Large intestine (tissue), 3 donors: ENCODE measurements around the gene MRPL49. TPM values are rescaled to one million over a fixed set of nuclear protein-coding genes. Genes with fewer than 3 reads are reported as not detected.
"Not testable (repeated sequence)": the region's sequence is repeated elsewhere in the genome, so short reads cannot be mapped to it uniquely, and the experiment has no call there.

ENCODE experiments used
- DNase-seq, 2 donors: peaks; one replicate each; pipeline versions ENCODE4 v3.0.0 to v3.0.0-alpha.2; 2013
- H3K27ac ChIP-seq: one replicate; pipeline ENCODE4 v1.5.1; 2013; ENCODE audit warnings: low read length
- H3K27me3 ChIP-seq: 2 replicates; pipeline ENCODE4 v1.6.1; 2013; ENCODE audit warnings: low read length; ENCODE audit not compliant: control insufficient read depth, insufficient read depth
- H3K36me3 ChIP-seq: 2 replicates; pipeline ENCODE4 v1.6.1; 2013; ENCODE audit warnings: low read length; ENCODE audit not compliant: control insufficient read depth, insufficient read depth
- H3K4me1 ChIP-seq: one replicate; pipeline ENCODE4 v1.6.1; 2013; ENCODE audit warnings: low read length; ENCODE audit not compliant: control insufficient read depth, insufficient read depth
- H3K4me3 ChIP-seq: one replicate; pipeline ENCODE4 v1.5.1; 2013; ENCODE audit warnings: low read length
- H3K9me3 ChIP-seq: one replicate; pipeline ENCODE4 v1.6.1; 2013; ENCODE audit warnings: mild to moderate bottlenecking, low read depth, low read length, moderate library complexity; ENCODE audit not compliant: control insufficient read depth
- WGBS: methylation state at CpG from one replicate; pipeline ENCODE4 v1.1.5; 2013; ENCODE audit warnings: low lambda C conversion rate; ENCODE audit not compliant: insufficient coverage; 5-methylcytosine and 5-hydroxymethylcytosine counted together
- polyA plus RNA-seq: library from polyadenylated mRNA; unstranded; fragments of 120-200 nt; gene quantifications from one replicate; pipeline ENCODE4 v1.2.1, GENCODE V29; 2013

MRPL49 gene
- polyA plus RNA-seq, 1 donor: 35.1 TPM

DNA sequence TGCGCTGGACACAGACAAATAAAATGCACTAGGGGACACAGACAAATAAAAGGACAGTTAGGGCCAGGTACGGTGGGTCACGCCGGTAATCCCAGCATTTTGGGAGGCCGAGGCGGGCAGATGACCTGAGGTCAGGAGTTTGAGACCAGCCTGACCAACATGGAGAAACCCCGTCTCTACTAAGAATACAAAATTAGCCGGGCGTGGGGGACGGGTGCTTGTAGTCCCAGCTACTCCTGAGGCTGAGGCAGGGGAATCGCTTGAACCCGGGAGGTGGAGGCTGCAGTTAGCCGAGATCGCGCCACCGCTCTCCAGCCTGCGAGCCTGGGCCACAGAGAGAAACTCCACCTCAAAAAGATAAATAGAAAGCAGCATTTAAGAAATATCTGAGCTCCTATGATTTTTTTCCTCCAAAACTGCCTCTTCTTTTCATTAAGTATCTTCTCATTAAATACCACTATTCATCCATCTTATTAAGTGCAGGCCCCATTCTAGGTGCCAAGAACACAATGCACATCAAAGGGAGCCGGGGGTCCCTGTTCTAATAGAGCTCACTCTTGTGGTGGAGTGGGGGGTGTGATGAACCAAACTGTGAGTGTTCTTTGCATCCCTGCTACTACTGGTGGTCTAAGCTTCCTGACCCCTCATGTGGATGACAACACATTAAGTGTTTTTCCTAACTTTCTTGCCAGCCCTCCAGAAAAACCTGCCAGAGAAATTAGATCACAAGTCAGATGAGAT lies 3.9 kb upstream of the MRPL49 start:
- no CpG with 5 or more reads among the region's 18 CpGs for WGBS
- no peak for DNase-seq

DNA sequence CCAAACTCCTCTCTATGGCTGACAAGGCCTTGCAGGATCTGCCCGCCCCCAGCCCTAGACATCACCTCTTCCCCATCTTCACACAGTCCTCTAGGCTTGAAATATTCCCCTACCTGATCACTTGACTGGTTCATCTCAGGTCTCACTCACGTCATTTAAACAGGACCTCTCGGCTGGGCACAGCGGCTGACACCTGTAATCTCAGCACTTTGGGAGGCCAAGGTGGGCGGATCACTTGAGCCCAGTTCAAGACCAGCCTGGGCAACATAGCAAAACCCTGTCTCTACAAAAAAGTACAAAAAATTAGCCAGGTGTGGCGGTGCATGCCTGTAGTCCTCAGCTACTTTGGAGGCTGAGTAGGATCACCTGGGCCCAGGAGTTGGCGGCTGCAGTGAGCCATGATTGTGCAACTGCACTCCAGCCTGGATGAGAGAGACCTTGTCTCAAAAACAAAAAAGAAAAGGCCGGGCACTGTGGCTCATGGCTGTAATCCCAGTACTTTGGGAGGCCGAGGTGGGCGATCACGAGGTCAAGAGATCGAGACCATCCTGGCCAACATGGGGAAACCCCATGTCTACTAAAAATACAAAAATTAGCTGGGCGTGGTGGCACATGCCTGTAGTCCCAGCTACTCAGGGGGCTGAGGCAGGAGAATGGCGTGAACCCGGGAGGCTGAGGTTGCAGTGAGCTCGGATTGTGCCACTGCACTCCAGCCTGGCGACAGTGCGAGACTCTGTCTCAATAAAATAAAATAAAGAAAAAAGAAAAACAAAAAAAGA lies 3.0 kb upstream of the MRPL49 start:
- not testable (repeated sequence) for H3K4me3 ChIP-seq, H3K9me3 ChIP-seq, H3K27ac ChIP-seq, DNase-seq, H3K27me3 ChIP-seq
- 100% methylated on average over 3 of the region's 18 CpGs for WGBS
- Histone ChIP-seq H3K4me1 (peaks cover 37% of the 10 kb centered on the region), H3K36me3 (peaks cover 41% of the 10 kb centered on the region)

More for the DNA sequence above, 3.9 kb upstream of the MRPL49 start:
- Histone ChIP-seq H3K9me3 (no peaks in the 10 kb centered on the region), H3K4me1 (peaks cover 43% of the 10 kb centered on the region), H3K4me3 (no peak overlapping the region), H3K27me3 (no peaks in the 10 kb centered on the region), H3K27ac (peak overlapping the region; percentile 53), H3K36me3 (peaks cover 41% of the 10 kb centered on the region)

DNA sequence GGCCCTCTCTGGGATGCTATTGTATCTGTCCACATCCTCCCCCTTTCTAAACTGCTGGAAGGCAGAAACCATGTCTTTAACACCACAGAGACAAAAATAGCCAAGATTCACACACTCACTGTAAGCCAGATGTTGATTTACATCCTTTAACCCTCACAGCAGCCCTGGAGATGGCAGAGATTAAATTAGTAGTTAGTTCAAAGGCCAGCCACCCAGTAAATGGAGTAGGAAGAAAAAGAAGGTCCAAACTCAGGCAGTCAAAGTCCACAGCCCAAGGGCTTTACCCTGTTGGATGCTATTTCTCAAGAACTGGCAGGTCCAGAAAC lies 2.5 kb upstream of the MRPL49 start:
- H3K27me3 ChIP-seq: no peaks in the 10 kb centered on the region
- H3K9me3 ChIP-seq: no peaks in the 10 kb centered on the region
- H3K4me3 ChIP-seq: no peak overlapping the region
- DNase-seq: peak in 1 of 2 donors; percentile 28
- H3K36me3 ChIP-seq: peaks cover 46% of the 10 kb centered on the region
- H3K4me1 ChIP-seq: peaks cover 37% of the 10 kb centered on the region
- H3K27ac ChIP-seq: no peak overlapping the region

DNA sequence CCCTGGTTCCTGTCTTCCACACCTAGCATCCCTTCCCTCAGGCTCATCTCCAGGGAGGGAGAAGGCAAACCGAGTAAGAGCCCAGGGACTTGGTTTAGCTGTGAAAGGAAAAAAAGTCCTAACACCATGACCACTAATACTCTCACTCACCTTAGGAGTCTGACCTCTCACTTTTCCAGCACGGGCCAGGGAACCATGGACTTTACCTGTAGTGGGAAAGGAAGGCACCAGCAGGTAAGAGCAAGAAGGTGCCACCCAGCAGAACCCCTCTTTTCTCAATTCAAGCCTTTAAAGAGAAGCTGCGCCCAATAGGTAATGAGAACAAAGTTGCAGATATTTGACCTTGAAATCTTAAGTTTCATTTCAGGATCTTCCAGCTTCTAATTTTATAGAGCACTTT lies 1.3 kb upstream of the MRPL49 start:
- Histone ChIP-seq H3K36me3 (peaks cover 52% of the 10 kb centered on the region), H3K27me3 (no peaks in the 10 kb centered on the region), H3K4me3 (peak overlapping the region; percentile 88), H3K9me3 (no peaks in the 10 kb centered on the region), H3K4me1 (peaks cover 37% of the 10 kb centered on the region), H3K27ac (peak overlapping the region; percentile 92)
- WGBS: no CpG with 5 or more reads among the region's 3 CpGs
- no peak for DNase-seq

DNA sequence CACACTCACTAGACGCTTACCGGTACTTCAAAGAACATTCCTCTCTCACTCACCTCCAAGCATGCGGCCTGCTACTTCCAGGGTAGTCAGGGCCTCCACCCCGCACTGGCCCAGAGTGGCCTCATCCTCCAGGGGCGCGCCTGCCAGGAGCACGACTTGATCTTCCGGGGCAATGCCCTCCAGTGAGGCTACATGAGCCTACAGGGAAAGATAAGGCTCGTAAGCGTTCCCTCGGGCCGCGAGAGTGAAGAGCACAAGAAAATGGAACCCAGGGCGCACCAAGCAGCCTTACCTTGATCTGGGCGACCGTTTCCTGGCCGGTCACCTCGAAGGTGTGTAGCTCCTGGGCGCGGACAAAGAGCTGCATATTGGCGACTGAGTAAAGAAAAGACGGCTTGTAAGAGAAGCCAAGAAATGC lies 665 bp upstream of the MRPL49 start:
- peak; percentile 83 to 87 for DNase-seq
- Histone ChIP-seq H3K4me1 (peaks cover 30% of the 10 kb centered on the region), H3K9me3 (no peaks in the 10 kb centered on the region), H3K27me3 (no peaks in the 10 kb centered on the region), H3K27ac (peak overlapping the region; percentile 92), H3K36me3 (peaks cover 54% of the 10 kb centered on the region), H3K4me3 (peak overlapping the region; percentile 88)
- WGBS: no CpG with 5 or more reads among the region's 22 CpGs

DNA sequence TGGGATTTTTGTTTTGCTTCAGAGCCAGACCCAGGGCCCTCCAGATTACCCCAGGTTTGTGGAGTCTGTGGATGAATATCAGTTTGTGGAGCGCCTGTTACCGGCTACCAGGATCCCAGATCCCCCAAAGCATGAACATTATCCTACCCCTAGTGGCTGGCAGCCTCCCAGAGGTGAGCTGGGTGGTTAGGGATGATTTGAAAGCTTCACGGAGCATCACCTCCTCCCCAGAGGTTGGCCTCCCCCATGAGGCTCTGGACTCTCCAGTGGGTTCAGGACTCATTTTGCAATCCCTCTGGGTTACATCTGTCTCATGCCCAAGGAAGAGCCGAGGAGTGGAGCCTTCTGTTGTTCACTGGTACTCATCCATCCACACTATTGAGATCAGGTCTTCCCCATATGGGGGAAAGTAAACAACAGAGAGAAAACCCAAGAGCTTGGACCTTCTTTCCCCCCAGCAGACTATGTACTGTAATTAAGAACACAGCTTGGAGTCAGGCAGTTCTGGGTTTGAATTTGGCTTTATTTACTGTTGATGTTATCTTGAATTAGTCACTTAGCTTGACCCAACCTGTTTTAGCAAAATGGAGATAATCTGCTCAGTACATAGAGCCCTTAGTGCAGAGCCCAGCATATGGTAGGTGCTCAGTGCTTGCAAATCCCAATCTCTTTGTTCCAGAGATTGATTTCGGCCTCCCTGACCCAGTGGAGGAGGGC lies 2.5 kb downstream of the MRPL49 start:
- Histone ChIP-seq H3K4me1 (peaks cover 20% of the 10 kb centered on the region), H3K9me3 (no peaks in the 10 kb centered on the region), H3K36me3 (peaks cover 69% of the 10 kb centered on the region), H3K4me3 (no peak overlapping the region), H3K27ac (no peak overlapping the region), H3K27me3 (no peaks in the 10 kb centered on the region)
- no CpG with 5 or more reads among the region's 5 CpGs for WGBS
- no peak for DNase-seq

DNA sequence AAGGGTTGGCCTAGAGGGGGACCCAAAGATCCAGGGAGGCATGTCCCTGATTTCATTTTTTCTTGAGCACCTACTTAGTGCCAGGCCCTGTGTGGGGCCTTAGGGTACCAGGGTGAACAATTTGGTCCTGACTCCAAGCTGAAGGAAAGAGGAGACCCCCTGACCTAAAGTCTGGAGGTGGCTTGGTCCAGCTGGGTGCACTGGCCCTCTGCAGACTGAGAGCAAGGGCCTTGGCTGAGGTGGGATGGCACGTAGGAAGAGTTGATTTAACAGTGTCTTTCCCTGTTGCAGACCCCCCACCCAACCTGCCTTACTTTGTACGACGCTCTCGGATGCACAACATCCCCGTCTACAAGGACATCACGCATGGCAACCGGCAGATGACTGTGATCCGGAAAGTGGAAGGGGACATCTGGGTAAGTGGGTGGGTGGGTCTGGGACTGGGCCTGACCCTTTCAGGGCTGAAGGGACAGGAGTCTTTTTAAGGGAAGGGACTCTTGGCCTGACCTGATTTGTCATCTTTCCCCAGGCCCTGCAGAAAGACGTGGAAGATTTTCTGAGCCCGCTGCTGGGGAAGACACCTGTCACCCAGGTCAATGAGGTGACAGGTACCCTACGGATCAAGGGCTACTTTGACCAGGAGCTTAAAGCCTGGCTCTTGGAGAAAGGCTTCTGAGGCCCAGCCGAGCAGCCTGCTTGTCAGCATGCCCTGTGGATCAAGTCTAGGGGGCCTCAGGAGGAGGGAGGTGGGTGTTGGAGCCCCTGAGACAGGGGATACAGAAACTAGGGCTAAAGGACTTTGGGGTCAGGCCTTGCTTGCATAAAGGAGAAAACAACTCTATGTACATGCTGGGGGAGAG lies 3.3 kb downstream of the MRPL49 start:
- H3K27ac ChIP-seq: no peak overlapping the region
- no peak for DNase-seq
- no peaks in the 10 kb centered on the region for H3K9me3 ChIP-seq
- no peak overlapping the region for H3K4me3 ChIP-seq
- H3K27me3 ChIP-seq: no peaks in the 10 kb centered on the region
- H3K36me3 ChIP-seq: peaks cover 69% of the 10 kb centered on the region
- H3K4me1 ChIP-seq: peaks cover 16% of the 10 kb centered on the region
- no CpG with 5 or more reads among the region's 12 CpGs for WGBS

DNA sequence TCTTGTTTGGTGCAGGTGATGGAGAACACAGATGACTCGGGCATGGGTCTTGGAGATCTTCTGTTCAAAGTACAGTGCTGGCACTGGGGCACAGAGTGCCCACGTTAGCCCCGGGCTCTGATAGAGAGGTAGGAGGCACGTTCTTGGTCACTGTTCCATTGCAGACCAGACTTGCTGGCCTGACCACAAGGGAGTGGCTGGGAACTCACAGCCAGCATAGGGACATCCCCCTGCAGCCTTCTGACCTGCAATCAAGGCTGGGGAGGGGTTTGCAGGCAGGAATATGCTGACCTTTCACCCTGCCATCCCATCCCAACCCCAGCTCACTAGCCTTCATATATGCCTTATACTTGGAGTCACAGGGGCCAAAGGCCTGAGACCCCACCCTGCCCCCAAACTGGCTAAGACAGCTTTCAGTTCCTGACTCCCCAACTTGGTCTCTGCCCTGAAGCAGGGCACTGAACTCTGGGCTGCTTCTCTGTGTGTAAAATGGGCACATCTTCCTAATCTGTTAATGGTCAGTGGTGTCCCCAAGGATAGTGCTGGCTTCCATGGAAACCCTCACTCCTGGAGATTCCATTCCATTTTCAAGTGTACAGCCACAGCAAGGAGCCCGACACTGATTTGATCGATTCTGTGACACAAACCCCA lies 4.6 kb downstream of the MRPL49 start:
- peaks cover 74% of the 10 kb centered on the region for H3K36me3 ChIP-seq
- H3K9me3 ChIP-seq: no peaks in the 10 kb centered on the region
- no peaks in the 10 kb centered on the region for H3K27me3 ChIP-seq
- no peak overlapping the region for H3K27ac ChIP-seq
- WGBS: no CpG with 5 or more reads among the region's 6 CpGs
- H3K4me1 ChIP-seq: peaks cover 6% of the 10 kb centered on the region
- H3K4me3 ChIP-seq: no peak overlapping the region
- no peak for DNase-seq

DNA sequence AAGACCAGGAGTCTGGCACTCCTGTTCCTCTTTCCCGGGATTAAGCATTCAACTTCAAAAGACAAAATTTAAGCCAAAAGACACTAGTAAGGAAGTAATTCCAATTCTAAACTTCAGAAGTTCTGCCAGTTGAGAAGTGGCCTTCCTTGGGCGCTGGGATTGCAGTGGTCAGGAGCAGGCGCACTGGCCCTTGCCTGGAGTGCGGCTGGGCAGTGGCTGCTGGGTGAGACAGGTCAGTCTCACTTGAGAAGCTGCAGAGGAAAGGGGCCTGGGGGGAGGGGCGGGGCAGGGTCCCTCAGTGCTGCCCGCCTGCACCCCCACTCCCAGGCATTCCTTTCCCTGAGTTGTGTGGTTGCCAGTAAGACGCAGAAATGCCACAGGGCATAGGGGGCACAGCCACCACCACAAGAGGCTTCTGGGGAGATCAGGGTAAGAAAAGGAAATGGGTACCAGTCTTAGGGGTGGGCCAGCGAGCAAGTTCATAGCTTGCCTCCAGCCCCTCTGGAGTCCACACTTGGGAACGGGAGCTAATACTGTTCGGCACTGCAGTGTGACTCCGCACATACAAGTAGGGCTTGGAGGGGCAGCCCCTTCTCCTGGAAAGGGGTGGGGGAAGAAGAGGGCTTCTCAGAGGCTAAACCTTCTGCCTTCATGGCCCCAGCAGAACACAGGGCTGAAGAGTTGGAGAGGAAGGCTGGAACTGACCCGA lies 5.5 kb downstream of the MRPL49 start:
- no peaks in the 10 kb centered on the region for H3K27me3 ChIP-seq
- H3K4me1 ChIP-seq: peaks cover 13% of the 10 kb centered on the region
- H3K36me3 ChIP-seq: peaks cover 83% of the 10 kb centered on the region
- H3K4me3 ChIP-seq: no peak overlapping the region
- DNase-seq: no peak
- no peaks in the 10 kb centered on the region for H3K9me3 ChIP-seq
- WGBS: 100% methylated on average over 2 of the region's 12 CpGs
- H3K27ac ChIP-seq: no peak overlapping the region
